ENCODE measurements around the gene MRPL50. TPM values are rescaled to one million over a fixed set of nuclear protein-coding genes. Genes with fewer than 3 reads are reported as not detected.

The MRPL50 gene
- total RNA-seq, 1 donor from 2014 or later = 10.9 TPM

DNA sequence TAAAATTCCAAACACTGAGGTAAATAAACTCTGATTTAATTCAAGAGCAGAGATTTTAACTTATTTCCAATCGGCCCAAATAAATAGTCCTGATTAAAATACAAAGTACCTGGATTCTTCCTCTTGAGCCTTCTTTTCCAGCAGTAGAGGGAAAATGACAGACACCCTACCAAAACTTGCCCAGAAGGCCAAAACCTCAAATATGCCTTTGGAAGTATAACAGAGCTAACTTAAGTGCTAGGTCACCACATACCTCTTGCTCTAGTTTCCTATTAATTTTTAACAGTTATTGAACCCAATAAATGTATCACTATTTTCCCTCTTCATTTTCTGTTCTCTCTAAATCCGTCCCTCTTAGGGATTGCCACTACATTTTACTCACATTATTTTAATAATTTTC is 15.1 kb downstream of the MRPL50 start:
- ATAC-seq (no peak), DNase-seq (no peak)
- Histone ChIP-seq H3K36me3 (peaks cover 5% of the 10 kb centered on the region), H3K27ac (no peak overlapping the region), H3K27me3 (ENCODE audit: low read depth) (no peaks in the 10 kb centered on the region), H3K9me3 (peaks cover 9% of the 10 kb centered on the region), H3K4me3 (no peak overlapping the region), H3K4me1 (no peaks in the 10 kb centered on the region)
- intact Hi-C loops (cut with DNase I) = no loop called here
- TF ChIP-seq, protein P1, sequence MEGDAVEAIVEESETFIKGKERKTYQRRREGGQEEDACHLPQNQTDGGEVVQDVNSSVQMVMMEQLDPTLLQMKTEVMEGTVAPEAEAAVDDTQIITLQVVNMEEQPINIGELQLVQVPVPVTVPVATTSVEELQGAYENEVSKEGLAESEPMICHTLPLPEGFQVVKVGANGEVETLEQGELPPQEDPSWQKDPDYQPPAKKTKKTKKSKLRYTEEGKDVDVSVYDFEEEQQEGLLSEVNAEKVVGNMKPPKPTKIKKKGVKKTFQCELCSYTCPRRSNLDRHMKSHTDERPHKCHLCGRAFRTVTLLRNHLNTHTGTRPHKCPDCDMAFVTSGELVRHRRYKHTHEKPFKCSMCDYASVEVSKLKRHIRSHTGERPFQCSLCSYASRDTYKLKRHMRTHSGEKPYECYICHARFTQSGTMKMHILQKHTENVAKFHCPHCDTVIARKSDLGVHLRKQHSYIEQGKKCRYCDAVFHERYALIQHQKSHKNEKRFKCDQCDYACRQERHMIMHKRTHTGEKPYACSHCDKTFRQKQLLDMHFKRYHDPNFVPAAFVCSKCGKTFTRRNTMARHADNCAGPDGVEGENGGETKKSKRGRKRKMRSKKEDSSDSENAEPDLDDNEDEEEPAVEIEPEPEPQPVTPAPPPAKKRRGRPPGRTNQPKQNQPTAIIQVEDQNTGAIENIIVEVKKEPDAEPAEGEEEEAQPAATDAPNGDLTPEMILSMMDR (IDR thresholded peaks at IDR 0.05) = no peak

DNA sequence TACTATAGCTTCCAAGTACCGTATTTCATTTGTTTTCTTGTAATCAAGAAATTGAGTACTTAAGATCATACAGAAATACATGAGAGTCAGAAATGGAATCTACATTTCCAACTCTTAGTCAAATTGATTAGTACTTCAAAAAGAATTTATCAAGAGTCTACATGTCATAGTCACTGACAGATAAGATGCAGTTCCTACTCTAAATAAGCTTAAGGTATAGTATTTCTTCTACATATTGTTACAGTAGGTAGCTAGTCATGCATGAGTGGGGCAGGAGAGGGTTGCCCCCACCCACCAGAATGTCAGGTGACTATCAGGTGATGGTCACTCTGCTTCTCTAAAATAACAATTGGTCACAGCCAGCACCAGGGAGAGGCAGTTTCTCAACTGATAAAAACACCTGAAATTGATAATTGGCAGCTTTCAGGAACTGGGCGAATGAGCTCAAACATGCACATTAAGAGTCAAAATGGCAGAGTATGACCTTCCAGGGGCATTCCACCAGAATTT is 16.5 kb downstream of the MRPL50 start:
- ATAC-seq (no peak), DNase-seq (no peak)
- Histone ChIP-seq H3K27ac (no peak overlapping the region), H3K36me3 (no peaks in the 10 kb centered on the region), H3K4me3 (no peak overlapping the region), H3K9me3 (peaks cover 9% of the 10 kb centered on the region), H3K4me1 (no peaks in the 10 kb centered on the region), H3K27me3 (ENCODE audit: low read depth) (no peaks in the 10 kb centered on the region)
- intact Hi-C loops (cut with DNase I) = no loop called here
- TF ChIP-seq, protein P1 (IDR thresholded peaks at IDR 0.05) = no peak

DNA sequence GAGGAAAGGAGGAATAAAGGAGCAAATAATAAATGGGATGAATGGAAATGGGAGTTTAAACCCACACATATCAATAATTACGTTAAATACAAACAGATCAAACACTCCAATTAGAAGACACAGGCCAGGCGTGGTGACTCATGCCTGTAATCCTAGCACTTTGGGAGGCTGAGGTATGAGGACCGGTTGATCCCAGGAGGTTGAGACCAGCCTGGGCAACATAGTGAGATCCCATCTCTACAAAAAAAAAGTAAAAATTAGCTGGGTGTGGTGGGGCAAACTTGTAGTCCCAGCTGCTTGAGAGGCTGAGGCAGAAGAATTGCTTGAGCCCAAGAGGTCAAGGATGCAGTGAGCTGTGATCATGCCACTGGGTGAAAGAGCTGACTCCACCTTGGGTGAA is 17.3 kb downstream of the MRPL50 start:
- TF ChIP-seq, protein P1 (IDR thresholded peaks at IDR 0.05) = no peak
- Histone ChIP-seq H3K27ac (no peak overlapping the region), H3K4me1 (no peaks in the 10 kb centered on the region), H3K4me3 (no peak overlapping the region), H3K36me3 (no peaks in the 10 kb centered on the region), H3K27me3 (ENCODE audit: low read depth) (no peaks in the 10 kb centered on the region), H3K9me3 (peaks cover 9% of the 10 kb centered on the region)
- ATAC-seq = no peak
- DNase-seq = no peak
- intact Hi-C loops (cut with DNase I) = no loop called here

DNA sequence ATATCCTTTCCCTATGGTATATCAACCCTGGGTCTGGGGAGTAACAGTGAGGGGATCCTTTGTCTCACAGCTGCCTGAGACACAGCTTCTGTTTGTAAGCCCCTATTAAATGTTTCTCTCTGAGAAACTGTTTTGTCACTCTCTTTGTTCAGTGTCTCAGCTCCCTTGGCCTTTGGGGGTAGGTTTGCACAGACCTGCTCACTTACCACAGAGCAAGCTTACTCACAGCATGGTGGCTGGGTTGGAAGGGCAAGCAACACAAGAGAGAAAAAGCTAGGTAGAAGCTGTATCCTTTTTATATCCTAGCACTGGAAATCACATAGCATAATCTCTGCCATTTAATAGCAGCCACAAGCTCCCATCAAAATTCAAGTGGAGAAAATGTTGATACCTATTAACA is 18.1 kb downstream of the MRPL50 start:
- Histone ChIP-seq H3K9me3 (peaks cover 8% of the 10 kb centered on the region), H3K4me1 (no peaks in the 10 kb centered on the region), H3K27ac (no peak overlapping the region), H3K27me3 (ENCODE audit: low read depth) (no peaks in the 10 kb centered on the region), H3K4me3 (no peak overlapping the region), H3K36me3 (no peaks in the 10 kb centered on the region)
- no peak for ATAC-seq
- no peak for DNase-seq
- TF ChIP-seq, protein P1 (IDR thresholded peaks at IDR 0.05) = no peak
- intact Hi-C loops (cut with DNase I) = no loop called here

DNA sequence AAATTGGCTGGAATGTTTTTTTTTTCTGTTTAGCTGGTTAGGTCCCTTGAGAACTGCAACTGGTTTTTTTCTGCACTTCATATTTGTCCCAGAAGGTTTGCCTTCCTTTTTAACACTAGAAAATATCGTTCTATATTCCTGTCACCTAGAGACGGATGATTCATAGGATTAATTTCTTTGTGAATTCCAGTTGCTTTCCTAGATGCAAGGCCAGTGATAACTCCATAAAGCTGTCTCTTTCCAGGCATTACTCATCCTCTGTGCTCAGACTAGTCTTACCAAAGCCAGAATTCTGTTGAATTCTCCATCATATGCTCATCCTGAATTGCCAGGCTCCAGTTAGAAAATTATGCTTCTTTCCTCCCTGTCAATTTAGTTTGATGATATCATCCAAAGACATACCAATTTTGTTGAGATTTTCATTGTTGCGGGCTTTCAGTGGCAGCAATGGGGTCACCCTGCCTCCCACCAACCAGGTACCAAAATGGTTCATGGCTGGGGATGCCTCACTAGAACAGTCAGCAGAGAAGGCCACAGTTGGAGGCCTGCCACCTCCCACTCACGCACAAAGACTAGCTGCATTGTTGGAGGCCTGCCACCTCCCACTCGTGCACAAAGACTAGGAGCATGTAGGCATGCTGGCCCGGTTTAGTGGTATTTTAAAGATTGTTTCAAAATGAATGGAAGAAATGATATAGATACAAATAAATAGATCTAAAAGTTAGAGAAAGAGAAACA is 22.1 kb downstream of the MRPL50 start:
- Histone ChIP-seq H3K9me3 (no peaks in the 10 kb centered on the region), H3K4me1 (no peaks in the 10 kb centered on the region), H3K27ac (no peak overlapping the region), H3K4me3 (no peak overlapping the region), H3K36me3 (no peaks in the 10 kb centered on the region), H3K27me3 (ENCODE audit: low read depth) (no peaks in the 10 kb centered on the region)
- ATAC-seq (no peak), DNase-seq (no peak)
- TF ChIP-seq, protein P1 (IDR thresholded peaks at IDR 0.05) = no peak
- intact Hi-C loops (cut with DNase I) = no loop called here

All from lower lobe of right lung (tissue), 2 donors.